HepG2 (cell line): ENCODE data around the gene CNNM1. TPM values are rescaled to one million over a fixed set of nuclear protein-coding genes. Genes with fewer than 3 reads are reported as not detected.

Experiments used
- ATAC-seq: fragments of 200-7000 bp; cut with Tn5 transposase; 3 replicates; pipeline ENCODE4 v1.9.1; 2020; ENCODE audit warnings: mild to moderate bottlenecking, moderate library complexity
- BruUV-seq: library from RNA; stranded (reverse); fragments of 400-500 nt; replicated peaks from 2 replicates; lab custom pipeline; 2021; lab: Mats Ljungman, UMichigan
- CTCF ChIA-PET: fragments of 300-600 bp; formaldehyde crosslinking; extraction: SDS; loops from one replicate; lab custom pipeline; 2021; ENCODE audit warnings: low total read pairs, inconsistent platforms, low intra/inter-chr PET ratio; lab: Yijun Ruan, JAX
- POLR2A ChIA-PET: fragments of 350-600 bp; sonication (Branson Sonifier 250); formaldehyde crosslinking; loops from one replicate; lab custom pipeline; 2020; ENCODE audit warnings: antibody characterized with exemption, inconsistent platforms; lab: Yijun Ruan, JAX
- DNase-seq: peaks from one replicate; pipeline ENCODE4 v3.0.0-alpha.2; 2015; ENCODE audit warnings: low spot score
- FAIRE-seq: peaks from 3 replicates; lab custom pipeline; 2011; peaks lifted over from hg19 to GRCh38; lab: Jason Lieb, UNC
- H2AFZ ChIP-seq: one replicate; pipeline ENCODE4 v1.6.1; 2011; ENCODE audit warnings: low read length, inconsistent platforms
- H3K27ac ChIP-seq: fragments of 300-600 bp; 3 replicates; pipeline ENCODE4 v1.8.0; 2011; ENCODE audit warnings: mixed run types, mild to moderate bottlenecking, mixed read lengths, low read length, inconsistent platforms; ENCODE audit not compliant: insufficient read depth; ENCODE audit errors: extremely low read length
- H3K27me3 ChIP-seq, 2 experiments: fragments of 200-600 bp in 1 of 2; 2 replicates in 1 of 2; 3 replicates in 1 of 2; pipeline versions ENCODE4 v1.6.0 to v1.8.0; 2011; ENCODE audit warnings: low read length in 2 of 2, mild to moderate bottlenecking in 2 of 2, moderate library complexity in 2 of 2, inconsistent platforms in 1 of 2; ENCODE audit not compliant: insufficient read depth in 2 of 2, control insufficient read depth in 1 of 2
- H3K36me3 ChIP-seq, 2 experiments: fragments of 200-600 bp in 1 of 2; replicated peaks in 1 of 2; 2 replicates in 1 of 2; 3 replicates in 1 of 2; pipeline versions ENCODE4 v1.5.1 to v1.8.0; 2011; ENCODE audit warnings: low read length in 2 of 2, inconsistent platforms in 1 of 2; ENCODE audit not compliant: insufficient read depth in 2 of 2, control insufficient read depth in 1 of 2
- H3K4me1 ChIP-seq: 2 replicates; pipeline ENCODE4 v1.5.1; 2012; ENCODE audit warnings: low read length, inconsistent platforms; ENCODE audit not compliant: insufficient read depth
- H3K4me2 ChIP-seq: 2 replicates; pipeline ENCODE4 v1.6.0; 2011; ENCODE audit warnings: low read depth, low read length, inconsistent platforms
- H3K4me3 ChIP-seq, 3 experiments: fragments of 200-600 bp in 1 of 3; sonication (generic), shearing (Covaris generic) in 1 of 3; replicated peaks in 1 of 3; 2 replicates each; pipeline ENCODE4 v1.5.1; 2011 to 2016; ENCODE audit warnings: low read length in 3 of 3, inconsistent platforms in 2 of 3, low read depth in 2 of 3, mild to moderate bottlenecking in 2 of 3, control low read depth in 1 of 3, mixed read lengths in 1 of 3; ENCODE audit not compliant: insufficient read depth in 1 of 3
- H3K79me2 ChIP-seq: one replicate; pipeline ENCODE4 v1.6.1; 2011; ENCODE audit warnings: low read length, inconsistent platforms; ENCODE audit not compliant: insufficient read depth
- H3K9ac ChIP-seq: 2 replicates; pipeline ENCODE4 v1.6.0; 2011; ENCODE audit warnings: mild to moderate bottlenecking, low read depth, low read length, inconsistent platforms; ENCODE audit not compliant: insufficient read depth
- H3K9me3 ChIP-seq: 2 replicates; pipeline ENCODE4 v1.5.1; 2012; ENCODE audit warnings: mild to moderate bottlenecking, low read length
- H4K20me1 ChIP-seq: 2 replicates; pipeline ENCODE4 v1.6.0; 2011; ENCODE audit warnings: inconsistent platforms, mild to moderate bottlenecking, low read length, moderate library complexity; ENCODE audit not compliant: insufficient read depth
- FOSL2 ChIP-seq: sonication (generic); formaldehyde crosslinking; IDR thresholded peaks from 2 replicates; pipeline ENCODE4 v1.4.0; 2020; ENCODE audit warnings: missing genetic modification reagents
- FOXA1 ChIP-seq, 2 experiments: fragments of 450-650 bp in 1 of 2; sonication (generic) in 1 of 2; formaldehyde crosslinking in 1 of 2; IDR thresholded peaks; 2 replicates each; pipeline versions ENCODE4 v1.4.0 to v1.6.1; 2016 to 2020; ENCODE audit warnings: missing genetic modification reagents in 1 of 2
- FOXM1 ChIP-seq: sonication (generic); formaldehyde crosslinking; IDR thresholded peaks from 2 replicates; pipeline ENCODE4 v1.5.0; 2020; ENCODE audit warnings: missing genetic modification reagents
- GATAD2A ChIP-seq: IDR thresholded peaks from 2 replicates; pipeline ENCODE4 v1.6.1; 2016
- MIER2 ChIP-seq: IDR thresholded peaks from 2 replicates; pipeline ENCODE4 v1.6.1; 2016; ENCODE audit warnings: missing biosample characterization, missing genetic modification reagents
- PHF20 ChIP-seq: sonication (generic); formaldehyde crosslinking; IDR thresholded peaks from 2 replicates; pipeline ENCODE4 v1.5.0; 2020; ENCODE audit warnings: mild to moderate bottlenecking, missing genetic modification reagents
- SALL1 ChIP-seq: sonication (generic); formaldehyde crosslinking; IDR thresholded peaks from 2 replicates; pipeline ENCODE4 v1.8.0; 2022; ENCODE audit warnings: mild to moderate bottlenecking, missing genetic modification reagents
- SAP130 ChIP-seq: IDR thresholded peaks from 2 replicates; pipeline ENCODE4 v1.6.1; 2016; ENCODE audit warnings: low read depth
- ZMAT3 ChIP-seq: sonication (generic); formaldehyde crosslinking; conservative IDR thresholded peaks from 2 replicates; pipeline ENCODE4 v1.7.0; 2021; ENCODE audit warnings: missing genetic modification reagents
- ZNF3 ChIP-seq: IDR thresholded peaks from 2 replicates; pipeline ENCODE4 v1.7.0; 2017; ENCODE audit warnings: inconsistent platforms
- WGBS: methylation state at CpG from one replicate; pipeline ENCODE4 v1.1.6; 2017; ENCODE audit warnings: low lambda C conversion rate; 5-methylcytosine and 5-hydroxymethylcytosine counted together
- in situ Hi-C: cut with HindIII; loops from 2 replicates; pipeline ENCODE4 v1.10.0; 2017; ENCODE audit warnings: low pct_unique_long_range_greater_than_20kb; ENCODE audit not compliant: extremely low pct_ligation_motif_present
- intact Hi-C: fragments of 100-400 bp; cut with micrococcal nuclease; formaldehyde crosslinking; loops from one replicate; pipeline ENCODE4 v1.10.0; 2022; ENCODE audit not compliant: unreplicated experiment
- polyA plus RNA-seq, 8 experiments: library from polyadenylated mRNA; depleted of rRNA in 3 of 8; stranded (reverse) in 7 of 8; unstranded in 1 of 8; fragments of >200 nt; fragmentation: Illumina TruSeq in 4 of 8; extraction: Trizol in 4 of 8; gene quantifications; 2 replicates each; pipeline versions ENCODE4 v1.2.1 to v1.2.3, GENCODE V29; 2011 to 2016; ENCODE audit warnings: low read depth in 4 of 8, missing spikeins in 1 of 8, mixed read lengths in 1 of 8; ENCODE audit not compliant: insufficient read depth in 1 of 8
- total RNA-seq, 5 experiments: library from RNA; depleted of rRNA; stranded (reverse); fragments of >200 nt; fragmentation: Illumina TruSeq; extraction: Trizol; gene quantifications; 2 replicates each; pipeline ENCODE4 v1.2.3, GENCODE V29; 2016; ENCODE audit warnings: low read depth in 1 of 5
- TF ChIP-seq, protein P1 (sequence below): sonication (generic); formaldehyde crosslinking; IDR thresholded peaks from 2 replicates; pipeline ENCODE4 v1.4.0; 2020; ENCODE audit warnings: missing genetic modification reagents
- TF ChIP-seq, protein P2 (sequence below): IDR thresholded peaks from 2 replicates; pipeline ENCODE4 v1.4.0; 2020; ENCODE audit warnings: mild to moderate bottlenecking, missing genetic modification reagents

The CNNM1 gene
- total and polyA plus RNA-seq, 2 of the 13 experiments (the other 11 are each of a cell fraction or from before 2014, with no cell fraction given): 4.3 to 9.6 TPM

DNA sequence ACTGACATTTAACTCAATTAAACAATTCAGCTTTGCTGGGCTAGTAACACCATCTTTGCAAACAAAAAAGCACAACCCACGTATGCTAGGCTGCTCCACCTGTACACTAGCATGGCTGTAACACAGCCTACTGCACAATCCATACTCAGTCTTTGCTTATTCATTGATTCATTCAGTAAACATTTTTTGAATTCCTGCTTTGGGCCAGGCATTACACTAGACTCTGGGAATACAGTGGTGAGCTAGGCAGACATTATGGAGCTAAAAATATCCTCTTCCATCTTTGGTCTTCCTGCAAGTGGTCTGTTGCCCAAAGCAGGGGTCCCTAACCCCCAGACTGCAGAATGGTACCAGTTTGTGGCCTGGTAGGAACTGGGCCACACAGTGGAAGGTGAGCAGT lies 9.9 kb downstream of the CNNM1 start:
- H3K79me2 ChIP-seq: peaks cover 2% of the 10 kb centered on the region
- H3K4me2 ChIP-seq: no peak overlapping the region
- H3K27me3 ChIP-seq: no peaks in the 10 kb centered on the region
- no peaks in the 10 kb centered on the region for H3K9me3 ChIP-seq
- WGBS: 21% methylated on average over 1 of the region's 1 CpG
- no peak overlapping the region for H3K27ac ChIP-seq
- H3K9ac ChIP-seq: no peak overlapping the region
- ATAC-seq: peak; percentile 98
- POLR2A ChIA-PET: interaction anchor here (1.6 kb wide), 1 partner anchor 10 kb away, joined by 4 read pairs; the partner anchor contains the start of gene CNNM1
- intact Hi-C loops: no loop called here
- CTCF ChIA-PET: no interaction called here
- in situ Hi-C loops: no loop called here
- no peak overlapping the region for H2AFZ ChIP-seq
- no peaks in the 10 kb centered on the region for H4K20me1 ChIP-seq
- no TSS peak for BruUV-seq
- peaks cover 20% of the 10 kb centered on the region for H3K4me1 ChIP-seq
- H3K36me3 ChIP-seq: no peaks in the 10 kb centered on the region
- DNase-seq: peak; percentile 53
- no peak for FAIRE-seq
- H3K4me3 ChIP-seq: no peak overlapping the region
- TF ChIP-seq FOSL2 (CRISPR knock-in tag) (peak; percentile 74), ZNF3 (CRISPR knock-in tag) (no peak), SAP130 (CRISPR knock-in tag) (peak; percentile 28; the same call in 1 of the 2 replicates), FOXA1 (IDR thresholded peaks at IDR 0.05) (0 out of 2 replicates have a peak, but pooled peaks have one; percentile 8), FOXA1 (CRISPR knock-in tag; IDR thresholded peaks at IDR 0.05) (0 out of 2 replicates have a peak, but pooled peaks have one; percentile 24), PHF20 (no peak), SALL1 (CRISPR knock-in tag) (peak; percentile 26; the same call in 1 of the 2 replicates), GATAD2A (CRISPR knock-in tag) (0 out of 2 replicates have a peak, but pooled peaks have one; percentile 19), MIER2 (CRISPR knock-in tag) (peak; percentile 43; the same call in 1 of the 2 replicates), FOXM1 (no peak), ZMAT3 (CRISPR knock-in tag) (no peak)
- TF ChIP-seq, protein P1, sequence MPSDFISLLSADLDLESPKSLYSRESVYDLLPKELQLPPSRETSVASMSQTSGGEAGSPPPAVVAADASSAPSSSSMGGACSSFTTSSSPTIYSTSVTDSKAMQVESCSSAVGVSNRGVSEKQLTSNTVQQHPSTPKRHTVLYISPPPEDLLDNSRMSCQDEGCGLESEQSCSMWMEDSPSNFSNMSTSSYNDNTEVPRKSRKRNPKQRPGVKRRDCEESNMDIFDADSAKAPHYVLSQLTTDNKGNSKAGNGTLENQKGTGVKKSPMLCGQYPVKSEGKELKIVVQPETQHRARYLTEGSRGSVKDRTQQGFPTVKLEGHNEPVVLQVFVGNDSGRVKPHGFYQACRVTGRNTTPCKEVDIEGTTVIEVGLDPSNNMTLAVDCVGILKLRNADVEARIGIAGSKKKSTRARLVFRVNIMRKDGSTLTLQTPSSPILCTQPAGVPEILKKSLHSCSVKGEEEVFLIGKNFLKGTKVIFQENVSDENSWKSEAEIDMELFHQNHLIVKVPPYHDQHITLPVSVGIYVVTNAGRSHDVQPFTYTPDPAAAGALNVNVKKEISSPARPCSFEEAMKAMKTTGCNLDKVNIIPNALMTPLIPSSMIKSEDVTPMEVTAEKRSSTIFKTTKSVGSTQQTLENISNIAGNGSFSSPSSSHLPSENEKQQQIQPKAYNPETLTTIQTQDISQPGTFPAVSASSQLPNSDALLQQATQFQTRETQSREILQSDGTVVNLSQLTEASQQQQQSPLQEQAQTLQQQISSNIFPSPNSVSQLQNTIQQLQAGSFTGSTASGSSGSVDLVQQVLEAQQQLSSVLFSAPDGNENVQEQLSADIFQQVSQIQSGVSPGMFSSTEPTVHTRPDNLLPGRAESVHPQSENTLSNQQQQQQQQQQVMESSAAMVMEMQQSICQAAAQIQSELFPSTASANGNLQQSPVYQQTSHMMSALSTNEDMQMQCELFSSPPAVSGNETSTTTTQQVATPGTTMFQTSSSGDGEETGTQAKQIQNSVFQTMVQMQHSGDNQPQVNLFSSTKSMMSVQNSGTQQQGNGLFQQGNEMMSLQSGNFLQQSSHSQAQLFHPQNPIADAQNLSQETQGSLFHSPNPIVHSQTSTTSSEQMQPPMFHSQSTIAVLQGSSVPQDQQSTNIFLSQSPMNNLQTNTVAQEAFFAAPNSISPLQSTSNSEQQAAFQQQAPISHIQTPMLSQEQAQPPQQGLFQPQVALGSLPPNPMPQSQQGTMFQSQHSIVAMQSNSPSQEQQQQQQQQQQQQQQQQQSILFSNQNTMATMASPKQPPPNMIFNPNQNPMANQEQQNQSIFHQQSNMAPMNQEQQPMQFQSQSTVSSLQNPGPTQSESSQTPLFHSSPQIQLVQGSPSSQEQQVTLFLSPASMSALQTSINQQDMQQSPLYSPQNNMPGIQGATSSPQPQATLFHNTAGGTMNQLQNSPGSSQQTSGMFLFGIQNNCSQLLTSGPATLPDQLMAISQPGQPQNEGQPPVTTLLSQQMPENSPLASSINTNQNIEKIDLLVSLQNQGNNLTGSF (CRISPR knock-in tag): no peak
- TF ChIP-seq, protein P2, sequence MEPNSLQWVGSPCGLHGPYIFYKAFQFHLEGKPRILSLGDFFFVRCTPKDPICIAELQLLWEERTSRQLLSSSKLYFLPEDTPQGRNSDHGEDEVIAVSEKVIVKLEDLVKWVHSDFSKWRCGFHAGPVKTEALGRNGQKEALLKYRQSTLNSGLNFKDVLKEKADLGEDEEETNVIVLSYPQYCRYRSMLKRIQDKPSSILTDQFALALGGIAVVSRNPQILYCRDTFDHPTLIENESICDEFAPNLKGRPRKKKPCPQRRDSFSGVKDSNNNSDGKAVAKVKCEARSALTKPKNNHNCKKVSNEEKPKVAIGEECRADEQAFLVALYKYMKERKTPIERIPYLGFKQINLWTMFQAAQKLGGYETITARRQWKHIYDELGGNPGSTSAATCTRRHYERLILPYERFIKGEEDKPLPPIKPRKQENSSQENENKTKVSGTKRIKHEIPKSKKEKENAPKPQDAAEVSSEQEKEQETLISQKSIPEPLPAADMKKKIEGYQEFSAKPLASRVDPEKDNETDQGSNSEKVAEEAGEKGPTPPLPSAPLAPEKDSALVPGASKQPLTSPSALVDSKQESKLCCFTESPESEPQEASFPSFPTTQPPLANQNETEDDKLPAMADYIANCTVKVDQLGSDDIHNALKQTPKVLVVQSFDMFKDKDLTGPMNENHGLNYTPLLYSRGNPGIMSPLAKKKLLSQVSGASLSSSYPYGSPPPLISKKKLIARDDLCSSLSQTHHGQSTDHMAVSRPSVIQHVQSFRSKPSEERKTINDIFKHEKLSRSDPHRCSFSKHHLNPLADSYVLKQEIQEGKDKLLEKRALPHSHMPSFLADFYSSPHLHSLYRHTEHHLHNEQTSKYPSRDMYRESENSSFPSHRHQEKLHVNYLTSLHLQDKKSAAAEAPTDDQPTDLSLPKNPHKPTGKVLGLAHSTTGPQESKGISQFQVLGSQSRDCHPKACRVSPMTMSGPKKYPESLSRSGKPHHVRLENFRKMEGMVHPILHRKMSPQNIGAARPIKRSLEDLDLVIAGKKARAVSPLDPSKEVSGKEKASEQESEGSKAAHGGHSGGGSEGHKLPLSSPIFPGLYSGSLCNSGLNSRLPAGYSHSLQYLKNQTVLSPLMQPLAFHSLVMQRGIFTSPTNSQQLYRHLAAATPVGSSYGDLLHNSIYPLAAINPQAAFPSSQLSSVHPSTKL (CRISPR knock-in tag): peak; percentile 26; the same call in 1 of the 2 replicates
